ENCODE results near the gene FADS6. TPM values are rescaled to one million over a fixed set of nuclear protein-coding genes. Genes with fewer than 3 reads are reported as not detected.

FADS6 gene
- total and polyA plus RNA-seq, 9 donors, result 0.12 to 0.42 TPM; not detected in 7

DNA sequence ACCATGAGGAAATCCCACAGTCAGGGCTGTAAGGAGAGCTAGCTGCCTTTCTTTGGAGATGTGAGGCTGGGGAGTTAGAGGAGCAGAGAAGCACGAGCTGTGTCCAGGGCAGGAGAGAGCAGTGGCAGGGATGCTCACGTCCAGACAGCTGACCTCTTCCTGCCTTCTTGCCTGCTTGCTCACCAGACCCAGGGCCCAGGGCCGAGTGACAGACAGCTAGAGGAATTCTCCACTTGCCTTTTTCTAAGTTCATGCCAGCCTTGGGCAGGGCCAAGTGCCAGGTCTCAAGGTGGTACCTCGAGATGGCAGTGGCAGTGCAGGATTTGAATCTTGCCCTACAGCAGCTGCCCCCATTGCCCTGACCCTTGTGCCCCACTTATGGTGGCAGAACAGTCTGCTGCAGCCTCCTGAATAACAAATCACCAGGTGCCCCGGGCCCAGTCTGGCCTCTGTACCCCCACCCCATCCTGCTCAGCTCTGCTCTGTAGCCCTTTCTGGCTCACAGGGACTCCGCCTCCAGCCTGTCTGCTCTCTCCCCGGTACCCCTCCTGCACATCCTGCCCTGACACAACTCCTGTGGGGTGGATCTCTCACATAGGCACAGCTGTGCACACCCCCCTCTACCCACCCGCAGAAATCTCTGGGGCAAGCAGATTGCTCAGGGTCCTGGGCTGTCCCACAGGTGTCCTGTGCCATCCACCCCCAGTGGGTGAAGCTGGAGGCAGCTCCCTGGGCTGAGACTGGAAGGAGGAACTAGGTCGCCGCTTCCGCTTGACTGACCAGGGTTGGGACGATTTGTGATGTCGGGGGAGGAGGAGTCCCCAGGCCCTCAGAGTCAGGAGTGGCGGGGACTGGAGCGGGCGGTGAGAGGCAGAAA is 59.7 kb downstream of the FADS6 start:
- H3K4me1 ChIP-seq (ENCODE audit: insufficient read depth), result no peaks in the 10 kb centered on the region
- no peak overlapping the region for H3K4me3 ChIP-seq
- no peaks in the 10 kb centered on the region for H3K36me3 ChIP-seq
- no peak for DNase-seq
- no peak overlapping the region for H3K27ac ChIP-seq
- 75 to 80% (median 79%) methylated on average over 16 of the region's 16 CpGs for WGBS, 3 donors
- no peak for TF ChIP-seq POLR2A (IDR thresholded peaks at IDR 0.05)
- TF ChIP-seq, protein P1, sequence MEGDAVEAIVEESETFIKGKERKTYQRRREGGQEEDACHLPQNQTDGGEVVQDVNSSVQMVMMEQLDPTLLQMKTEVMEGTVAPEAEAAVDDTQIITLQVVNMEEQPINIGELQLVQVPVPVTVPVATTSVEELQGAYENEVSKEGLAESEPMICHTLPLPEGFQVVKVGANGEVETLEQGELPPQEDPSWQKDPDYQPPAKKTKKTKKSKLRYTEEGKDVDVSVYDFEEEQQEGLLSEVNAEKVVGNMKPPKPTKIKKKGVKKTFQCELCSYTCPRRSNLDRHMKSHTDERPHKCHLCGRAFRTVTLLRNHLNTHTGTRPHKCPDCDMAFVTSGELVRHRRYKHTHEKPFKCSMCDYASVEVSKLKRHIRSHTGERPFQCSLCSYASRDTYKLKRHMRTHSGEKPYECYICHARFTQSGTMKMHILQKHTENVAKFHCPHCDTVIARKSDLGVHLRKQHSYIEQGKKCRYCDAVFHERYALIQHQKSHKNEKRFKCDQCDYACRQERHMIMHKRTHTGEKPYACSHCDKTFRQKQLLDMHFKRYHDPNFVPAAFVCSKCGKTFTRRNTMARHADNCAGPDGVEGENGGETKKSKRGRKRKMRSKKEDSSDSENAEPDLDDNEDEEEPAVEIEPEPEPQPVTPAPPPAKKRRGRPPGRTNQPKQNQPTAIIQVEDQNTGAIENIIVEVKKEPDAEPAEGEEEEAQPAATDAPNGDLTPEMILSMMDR (IDR thresholded peaks at IDR 0.05), result no peak
- TF ChIP-seq EP300 (IDR thresholded peaks at IDR 0.05), result no peak
- no peaks in the 10 kb centered on the region for H3K27me3 ChIP-seq
- H3K9me3 ChIP-seq, result no peaks in the 10 kb centered on the region
- intact Hi-C loops (cut with DNase I), result no loop called here

DNA sequence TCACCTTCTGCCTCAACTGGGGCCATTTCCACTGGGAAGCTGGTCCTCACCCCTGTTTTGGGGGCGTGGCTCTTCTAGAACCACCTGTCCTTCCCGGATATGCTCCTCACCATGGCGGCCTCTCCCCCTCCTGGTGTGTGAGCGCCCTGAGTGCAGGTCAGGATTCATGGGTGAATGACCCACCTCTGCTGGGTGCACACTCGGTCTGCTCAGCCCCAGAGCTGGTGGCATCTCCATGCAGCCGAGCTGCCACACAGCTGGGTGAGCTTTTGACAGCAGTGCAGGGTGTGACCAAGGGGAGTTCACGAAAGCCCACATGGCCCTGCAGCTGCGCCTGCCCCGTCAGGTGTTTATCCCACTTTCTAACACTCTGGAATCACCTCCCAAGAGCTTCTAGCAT is 61.0 kb downstream of the FADS6 start:
- Histone ChIP-seq H3K4me3 (no peak overlapping the region), H3K27me3 (no peaks in the 10 kb centered on the region), H3K36me3 (no peaks in the 10 kb centered on the region), H3K4me1 (ENCODE audit: insufficient read depth) (no peaks in the 10 kb centered on the region), H3K9me3 (no peaks in the 10 kb centered on the region), H3K27ac (no peak overlapping the region)
- intact Hi-C loops (cut with DNase I), result no loop called here
- DNase-seq, result no peak
- TF ChIP-seq, protein P1 (IDR thresholded peaks at IDR 0.05), result no peak
- TF ChIP-seq EP300 (IDR thresholded peaks at IDR 0.05) (no peak), POLR2A (IDR thresholded peaks at IDR 0.05) (no peak)
- 90 to 92% (median 90%) methylated on average over 9 of the region's 9 CpGs for WGBS, 3 donors

DNA sequence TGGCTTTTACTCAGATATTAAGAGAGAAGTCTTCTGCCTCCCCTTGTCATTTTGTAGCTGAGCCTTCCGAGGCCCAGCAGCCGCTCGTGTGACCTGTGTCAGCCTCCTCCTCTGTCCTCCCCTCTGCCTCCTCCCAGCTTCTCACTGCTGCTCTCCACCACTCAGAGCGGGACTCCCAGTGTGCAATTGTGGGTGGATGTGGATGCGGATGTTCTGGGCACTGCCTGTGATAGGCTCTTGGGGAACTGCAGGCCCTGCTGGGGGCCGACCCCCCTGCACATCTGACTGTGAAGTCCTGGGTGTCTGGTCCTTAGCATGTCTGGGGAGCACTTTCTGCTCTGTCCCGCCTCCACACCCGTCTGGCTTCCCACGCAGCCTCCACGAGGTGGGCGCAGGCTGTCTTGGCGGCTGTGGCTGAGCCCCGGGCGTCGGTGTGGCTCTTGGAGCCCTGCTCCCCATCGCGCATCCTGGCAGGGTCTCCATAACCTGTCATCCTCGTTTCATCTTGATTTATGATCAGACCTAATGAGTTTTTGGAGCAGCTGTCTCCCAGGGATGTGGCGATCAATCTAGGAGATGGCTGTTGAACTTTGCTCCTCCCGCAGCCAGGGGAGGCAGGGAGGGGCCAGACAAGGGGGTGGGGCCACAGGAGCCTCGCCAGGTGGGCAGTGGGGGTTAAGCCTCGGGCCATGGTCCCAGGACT is 61.8 kb downstream of the FADS6 start:
- no peak overlapping the region for H3K4me3 ChIP-seq

DNA sequence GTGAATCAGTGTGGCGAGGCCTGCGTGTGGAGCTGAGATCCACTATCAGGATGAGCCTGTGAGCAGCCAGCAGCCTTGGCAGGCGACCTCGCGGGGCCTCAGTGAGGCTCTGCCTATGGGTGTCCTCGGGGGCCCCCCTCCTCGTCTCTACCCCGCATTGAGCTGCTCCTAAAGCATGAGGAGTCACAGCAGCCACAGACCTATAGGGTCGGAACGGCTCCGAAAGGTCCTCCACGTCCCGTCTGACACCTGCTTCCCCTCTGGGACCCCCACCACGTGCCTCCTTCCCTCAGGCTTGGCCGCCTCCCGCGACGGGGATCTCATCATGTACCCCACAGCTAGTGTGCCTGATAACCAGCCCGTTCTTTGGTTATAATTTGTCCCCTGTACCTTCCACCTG is 62.6 kb downstream of the FADS6 start:
- intact Hi-C loops (cut with DNase I), result no loop called here
- H3K4me1 ChIP-seq (ENCODE audit: insufficient read depth), result no peaks in the 10 kb centered on the region

More for the DNA sequence above, 61.8 kb downstream of the FADS6 start:
- Histone ChIP-seq H3K36me3 (no peaks in the 10 kb centered on the region), H3K4me1 (ENCODE audit: insufficient read depth) (no peaks in the 10 kb centered on the region), H3K27me3 (no peaks in the 10 kb centered on the region), H3K27ac (no peak overlapping the region), H3K9me3 (no peaks in the 10 kb centered on the region)
- no peak for DNase-seq
- WGBS, 3 donors, result 63 to 70% (median 69%) methylated on average over 22 of the region's 22 CpGs
- intact Hi-C loops (cut with DNase I), result no loop called here
- TF ChIP-seq EP300 (IDR thresholded peaks at IDR 0.05), result no peak
- TF ChIP-seq POLR2A (IDR thresholded peaks at IDR 0.05), result no peak
- TF ChIP-seq, protein P1 (IDR thresholded peaks at IDR 0.05), result no peak

More for the DNA sequence above, 62.6 kb downstream of the FADS6 start:
- no peaks in the 10 kb centered on the region for H3K27me3 ChIP-seq
- H3K36me3 ChIP-seq, result no peaks in the 10 kb centered on the region
- TF ChIP-seq, protein P1 (IDR thresholded peaks at IDR 0.05), result no peak
- H3K27ac ChIP-seq, result no peak overlapping the region
- WGBS, 3 donors, result 87 to 91% (median 90%) methylated on average over 19 of the region's 19 CpGs
- H3K9me3 ChIP-seq, result no peaks in the 10 kb centered on the region
- no peak for DNase-seq
- H3K4me3 ChIP-seq, result no peak overlapping the region

All from ovary (tissue), 9 donors.